Retina (tissue), 1 donor: ENCODE measurements around the gene PDLIM1.

Experiments used
- DNase-seq: peaks from one replicate; pipeline ENCODE4 v3.0.0-alpha.2; 2016

Gene PDLIM1

GRCh38 chr10:95290461-95291364 lies at the start of gene PDLIM1:
TSS of gene PDLIM1 (minus strand) at chr10:95291003. CDS start at chr10:95290915, 88 bp downstream.
- DNase-seq = peak; percentile 78

GRCh38 chr10:95339863-95340262 lies 49.1 kb upstream of the PDLIM1 start:
- no peak for DNase-seq

- no peak for DNase-seq
Observed at GRCh38 chr10:95337423-95338160, 46.8 kb upstream of the PDLIM1 start.

- no peak for DNase-seq
Observed at GRCh38 chr10:95336702-95337101, 45.9 kb upstream of the PDLIM1 start.

- no peak for DNase-seq
Observed at GRCh38 chr10:95335933-95336699, 45.3 kb upstream of the PDLIM1 start.

GRCh38 chr10:95334805-95335144 lies 44.0 kb upstream of the PDLIM1 start:
- no peak for DNase-seq

GRCh38 chr10:95333997-95334804 lies 43.4 kb upstream of the PDLIM1 start:
- no peak for DNase-seq

GRCh38 chr10:95332666-95333249 lies 42.0 kb upstream of the PDLIM1 start:
- no peak for DNase-seq

- no peak for DNase-seq
Observed at GRCh38 chr10:95331596-95332130, 40.9 kb upstream of the PDLIM1 start.

GRCh38 chr10:95330966-95331453 lies 40.2 kb upstream of the PDLIM1 start:
- no peak for DNase-seq

GRCh38 chr10:95329296-95329695 lies 38.5 kb upstream of the PDLIM1 start:
- DNase-seq = no peak

- no peak for DNase-seq
Observed at GRCh38 chr10:95328013-95328412, 37.2 kb upstream of the PDLIM1 start.

- no peak for DNase-seq
Observed at GRCh38 chr10:95327367-95327766, 36.6 kb upstream of the PDLIM1 start.

GRCh38 chr10:95326396-95326795 lies 35.6 kb upstream of the PDLIM1 start:
- DNase-seq = no peak

- DNase-seq = no peak
Observed at GRCh38 chr10:95325863-95326262, 35.1 kb upstream of the PDLIM1 start.

- no peak for DNase-seq
Observed at GRCh38 chr10:95324436-95325268, 33.8 kb upstream of the PDLIM1 start.

- no peak for DNase-seq
Observed at GRCh38 chr10:95321554-95322301, 30.9 kb upstream of the PDLIM1 start.

- no peak for DNase-seq
Observed at GRCh38 chr10:95319239-95319638, 28.4 kb upstream of the PDLIM1 start.

GRCh38 chr10:95315509-95315908 lies 24.7 kb upstream of the PDLIM1 start:
- DNase-seq = no peak
